Astrocyte of the spinal cord (primary cell): Measurements from ENCODE around the gene GNB1.

ENCODE experiments used
- DNase-seq: peaks from one replicate; pipeline ENCODE4 v3.0.0; 2011; ENCODE audit warnings: low read depth, low spot score
- H3K4me3 ChIP-seq: 2 replicates; pipeline ENCODE4 v1.5.1; 2011; ENCODE audit warnings: low read depth, mild to moderate bottlenecking, low read length, moderate library complexity
- CTCF ChIP-seq: IDR thresholded peaks from 2 replicates; pipeline ENCODE4 v1.5.1; 2012; ENCODE audit warnings: low read depth, mild to moderate bottlenecking, low read length, inconsistent platforms
- in situ Hi-C: cut with HindIII; loops from 2 replicates; pipeline ENCODE4 v1.10.0; 2017; ENCODE audit warnings: low sequenced_read_pairs

GNB1 gene

DNA sequence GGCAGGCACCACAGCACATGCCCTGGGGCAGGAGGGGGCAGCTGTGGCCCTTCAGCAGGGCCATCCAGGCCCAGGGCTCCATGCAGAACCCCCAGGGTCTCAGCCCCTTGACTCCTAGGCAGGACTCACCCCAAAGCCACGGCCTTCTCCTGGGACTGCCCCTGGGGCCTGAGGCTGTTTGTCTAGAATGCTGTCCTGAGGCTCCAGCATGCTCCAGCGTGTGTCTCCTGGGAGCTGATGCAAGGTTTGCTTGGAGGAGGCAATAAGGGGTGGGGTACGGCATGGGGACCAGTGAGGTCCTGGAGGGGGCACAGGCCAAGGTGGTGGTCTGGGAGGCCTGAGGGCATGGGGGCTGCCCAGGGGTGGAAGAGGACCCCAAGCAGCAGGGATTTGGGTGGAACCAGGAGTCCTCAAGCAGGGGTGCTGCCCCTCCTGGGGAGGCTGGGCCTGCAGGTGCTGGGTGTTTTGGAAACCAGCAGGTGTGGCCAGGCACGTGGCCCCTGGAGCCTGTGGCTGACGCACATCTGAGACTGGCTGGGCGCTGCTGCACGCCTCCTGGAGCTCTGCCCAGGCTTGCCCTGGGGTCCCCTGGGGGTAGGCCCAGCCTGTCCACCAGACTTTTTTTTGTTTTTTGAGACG is 16.3 kb upstream of the GNB1 start:
- H3K4me3 ChIP-seq = no peak overlapping the region
- TF ChIP-seq CTCF = no peak
- in situ Hi-C loops = no loop called here
- DNase-seq = no peak

DNA sequence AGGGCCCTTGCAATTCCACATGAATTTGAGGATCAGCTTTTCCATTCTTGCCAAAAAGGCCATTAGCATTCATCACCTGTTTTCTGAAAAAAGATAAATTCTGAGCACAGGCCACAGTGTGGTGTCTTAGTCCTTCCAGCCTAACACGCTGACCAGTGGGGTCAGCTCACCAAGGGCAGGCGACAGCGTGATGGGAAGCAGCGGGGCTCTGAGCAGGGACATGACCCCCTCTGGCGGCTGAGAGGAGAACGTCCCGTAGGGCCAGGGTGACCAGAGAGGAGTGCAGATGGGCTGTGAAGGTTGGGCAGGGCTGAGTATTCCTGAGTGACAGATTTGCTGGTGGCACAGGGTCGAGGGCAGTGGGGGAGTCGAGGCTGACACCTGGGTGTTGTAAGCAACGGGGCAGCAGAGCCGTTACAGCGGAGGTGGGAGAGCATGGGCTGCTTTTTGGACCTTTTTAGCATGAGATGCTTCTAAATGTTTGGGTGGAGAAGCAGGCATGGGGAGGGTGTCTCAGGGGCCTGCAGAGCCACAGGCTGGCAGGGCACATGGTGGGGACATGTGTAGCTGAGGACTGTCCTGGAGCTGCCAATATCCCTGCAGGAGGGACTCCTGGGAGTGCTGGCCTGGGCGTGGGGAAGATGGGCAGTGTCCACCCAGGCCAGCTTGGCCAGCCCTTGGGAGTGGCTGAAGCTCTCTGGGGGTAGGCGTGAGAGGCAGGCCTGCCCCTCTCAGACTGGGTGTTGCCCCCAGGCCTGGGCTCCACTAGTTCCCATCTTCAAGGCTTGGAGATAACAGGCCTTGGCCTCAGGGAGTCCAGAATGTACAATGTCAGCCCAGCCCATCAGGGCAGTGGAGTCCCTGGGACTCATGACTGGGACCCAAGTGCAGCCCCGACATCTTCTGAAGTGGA is 15.6 kb upstream of the GNB1 start:
- H3K4me3 ChIP-seq = no peak overlapping the region
- TF ChIP-seq CTCF = peak; percentile 94
- in situ Hi-C loops = no loop called here
- DNase-seq = peak; percentile 70

DNA sequence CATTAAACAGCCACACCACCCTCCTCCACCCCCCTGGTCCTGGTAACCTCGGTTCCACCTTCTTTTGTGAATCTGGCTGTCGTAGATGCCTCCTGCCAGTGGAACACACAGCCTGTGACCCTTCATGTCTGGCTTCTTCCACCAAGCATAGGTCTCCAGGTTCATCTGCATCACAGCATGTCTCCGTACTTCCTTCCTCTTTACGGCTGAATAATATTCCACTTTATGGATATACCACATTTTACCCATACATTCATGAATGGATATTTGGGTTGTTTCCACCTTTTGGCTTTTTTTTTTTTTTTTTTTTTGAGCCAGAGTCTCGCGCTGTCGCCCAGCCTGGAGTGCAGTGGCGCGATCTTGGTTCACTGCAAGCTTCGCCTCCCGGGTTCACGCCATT is 12.3 kb upstream of the GNB1 start:
- DNase-seq = no peak
- no peak overlapping the region for H3K4me3 ChIP-seq
- in situ Hi-C loops = no loop called here
- TF ChIP-seq CTCF = no peak

- in situ Hi-C loops = no loop called here
- TF ChIP-seq CTCF = no peak
- no peak overlapping the region for H3K4me3 ChIP-seq
- DNase-seq = no peak
These were observed 10.9 kb upstream of the GNB1 start for GRCh38 chr1:1901641-1902294.

- in situ Hi-C loops = no loop called here
- H3K4me3 ChIP-seq = no peak overlapping the region
- DNase-seq = no peak
- TF ChIP-seq CTCF = no peak
These were observed 10.2 kb upstream of the GNB1 start for GRCh38 chr1:1900883-1901640.

- no peak for DNase-seq
- in situ Hi-C loops = no loop called here
These were observed 9.1 kb upstream of the GNB1 start for GRCh38 chr1:1899967-1900327.

More at GRCh38 chr1:1899967-1900327, 9.1 kb upstream of the GNB1 start:
- H3K4me3 ChIP-seq = no peak overlapping the region
- TF ChIP-seq CTCF = no peak
